AG10803 (cell line): ENCODE results near the gene MAP3K12.
"Not testable (repeated sequence)": the region's sequence is repeated elsewhere in the genome, so short reads cannot be mapped to it uniquely, and the experiment has no call there.

Source experiments
- DNase-seq: peaks from one replicate; pipeline ENCODE4 v3.0.0; 2010; ENCODE audit warnings: low read depth
- H3K4me3 ChIP-seq: 2 replicates; pipeline ENCODE4 v1.5.1; 2011; ENCODE audit warnings: mild to moderate bottlenecking, low read length, control low read depth
- CTCF ChIP-seq: conservative IDR thresholded peaks from 2 replicates; pipeline ENCODE4 v1.5.1; 2011; ENCODE audit warnings: mild to moderate bottlenecking, low read length, control low read depth, inconsistent platforms

Gene MAP3K12

GRCh38 chr12:53499266-53500141 is at the start of gene MAP3K12:
TSS of gene MAP3K12 (minus strand) at chr12:53499458. CDS start at chr12:53487391, 12,067 bp downstream.
- H3K4me3 ChIP-seq: peak within 1 kb of the TSS; percentile 69
- peak; percentile 12; the same call in 1 of the 2 replicates for TF ChIP-seq CTCF
- peak; percentile 57 for DNase-seq

- not testable (repeated sequence) for H3K4me3 ChIP-seq, DNase-seq
Observed at GRCh38 chr12:53548354-53548753, 49.1 kb upstream of the MAP3K12 start.

- DNase-seq: peak; percentile 77
- peak; percentile 99 for TF ChIP-seq CTCF
- H3K4me3 ChIP-seq: no peak overlapping the region
Observed at GRCh38 chr12:53543539-53543938, 44.3 kb upstream of the MAP3K12 start.

- no peak for DNase-seq
- H3K4me3 ChIP-seq: no peak overlapping the region
- no peak for TF ChIP-seq CTCF
Observed at GRCh38 chr12:53539526-53539925, 40.3 kb upstream of the MAP3K12 start.

- DNase-seq: peak; percentile 85
- TF ChIP-seq CTCF: no peak
- no peak overlapping the region for H3K4me3 ChIP-seq
Observed at GRCh38 chr12:53538209-53538689, 39.0 kb upstream of the MAP3K12 start.

GRCh38 chr12:53536962-53537361 is 37.7 kb upstream of the MAP3K12 start:
- no peak for TF ChIP-seq CTCF
- no peak overlapping the region for H3K4me3 ChIP-seq
- no peak for DNase-seq

- H3K4me3 ChIP-seq: no peak overlapping the region
- no peak for DNase-seq
- no peak for TF ChIP-seq CTCF
Observed at GRCh38 chr12:53533471-53533870, 34.2 kb upstream of the MAP3K12 start.
